ENCODE results near the gene PLA2G4D. TPM values are rescaled to one million over a fixed set of nuclear protein-coding genes. Genes with fewer than 3 reads are reported as not detected.
A peak's percentile ranks its signal among the peaks of the same experiment; 100 is the strongest.

Gene PLA2G4D
- total RNA-seq, 1 donor from 2014 or later: not detected

- Mint-ChIP-seq H3K36me3 (ENCODE audit: unreplicated experiment) (peaks cover 9% of the 10 kb centered on the region), H3K4me3 (ENCODE audit: unreplicated experiment) (no peak overlapping the region), H3K9me3 (ENCODE audit: unreplicated experiment) (peaks cover 2% of the 10 kb centered on the region), H3K4me1 (ENCODE audit: low read depth, unreplicated experiment) (no peaks in the 10 kb centered on the region), H3K27ac (ENCODE audit: unreplicated experiment) (no peak overlapping the region), H3K27me3 (ENCODE audit: unreplicated experiment) (peaks cover 8% of the 10 kb centered on the region)
- DNase-seq: no peak
- TF ChIP-seq, protein P1, sequence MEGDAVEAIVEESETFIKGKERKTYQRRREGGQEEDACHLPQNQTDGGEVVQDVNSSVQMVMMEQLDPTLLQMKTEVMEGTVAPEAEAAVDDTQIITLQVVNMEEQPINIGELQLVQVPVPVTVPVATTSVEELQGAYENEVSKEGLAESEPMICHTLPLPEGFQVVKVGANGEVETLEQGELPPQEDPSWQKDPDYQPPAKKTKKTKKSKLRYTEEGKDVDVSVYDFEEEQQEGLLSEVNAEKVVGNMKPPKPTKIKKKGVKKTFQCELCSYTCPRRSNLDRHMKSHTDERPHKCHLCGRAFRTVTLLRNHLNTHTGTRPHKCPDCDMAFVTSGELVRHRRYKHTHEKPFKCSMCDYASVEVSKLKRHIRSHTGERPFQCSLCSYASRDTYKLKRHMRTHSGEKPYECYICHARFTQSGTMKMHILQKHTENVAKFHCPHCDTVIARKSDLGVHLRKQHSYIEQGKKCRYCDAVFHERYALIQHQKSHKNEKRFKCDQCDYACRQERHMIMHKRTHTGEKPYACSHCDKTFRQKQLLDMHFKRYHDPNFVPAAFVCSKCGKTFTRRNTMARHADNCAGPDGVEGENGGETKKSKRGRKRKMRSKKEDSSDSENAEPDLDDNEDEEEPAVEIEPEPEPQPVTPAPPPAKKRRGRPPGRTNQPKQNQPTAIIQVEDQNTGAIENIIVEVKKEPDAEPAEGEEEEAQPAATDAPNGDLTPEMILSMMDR (IDR thresholded peaks at IDR 0.05; ENCODE audit: partially characterized antibody, unreplicated experiment): peak; percentile 61
Measured at GRCh38 chr15:42137461-42138261, 43.3 kb upstream of the PLA2G4D start.

GRCh38 chr15:42136513-42136912 is 42.2 kb upstream of the PLA2G4D start:
- Mint-ChIP-seq H3K36me3 (ENCODE audit: unreplicated experiment) (peaks cover 9% of the 10 kb centered on the region), H3K4me3 (ENCODE audit: unreplicated experiment) (no peak overlapping the region), H3K27ac (ENCODE audit: unreplicated experiment) (no peak overlapping the region)

GRCh38 chr15:42135351-42135750 is 41.0 kb upstream of the PLA2G4D start:
- H3K36me3 Mint-ChIP-seq (ENCODE audit: unreplicated experiment): peaks cover 9% of the 10 kb centered on the region
- H3K27me3 Mint-ChIP-seq (ENCODE audit: unreplicated experiment): peaks cover 7% of the 10 kb centered on the region
- H3K9me3 Mint-ChIP-seq (ENCODE audit: unreplicated experiment): peaks cover 2% of the 10 kb centered on the region
- TF ChIP-seq, protein P1 (IDR thresholded peaks at IDR 0.05; ENCODE audit: partially characterized antibody, unreplicated experiment): no peak
- H3K27ac Mint-ChIP-seq (ENCODE audit: unreplicated experiment): no peak overlapping the region
- H3K4me3 Mint-ChIP-seq (ENCODE audit: unreplicated experiment): no peak overlapping the region
- peaks cover 9% of the 10 kb centered on the region for H3K4me1 Mint-ChIP-seq (ENCODE audit: low read depth, unreplicated experiment)
- DNase-seq: no peak

More at GRCh38 chr15:42136513-42136912, 42.2 kb upstream of the PLA2G4D start:
- Mint-ChIP-seq H3K9me3 (ENCODE audit: unreplicated experiment) (peaks cover 2% of the 10 kb centered on the region), H3K4me1 (ENCODE audit: low read depth, unreplicated experiment) (peaks cover 1% of the 10 kb centered on the region), H3K27me3 (ENCODE audit: unreplicated experiment) (peaks cover 8% of the 10 kb centered on the region)
- TF ChIP-seq, protein P1 (IDR thresholded peaks at IDR 0.05; ENCODE audit: partially characterized antibody, unreplicated experiment): no peak
- DNase-seq: no peak

DNA sequence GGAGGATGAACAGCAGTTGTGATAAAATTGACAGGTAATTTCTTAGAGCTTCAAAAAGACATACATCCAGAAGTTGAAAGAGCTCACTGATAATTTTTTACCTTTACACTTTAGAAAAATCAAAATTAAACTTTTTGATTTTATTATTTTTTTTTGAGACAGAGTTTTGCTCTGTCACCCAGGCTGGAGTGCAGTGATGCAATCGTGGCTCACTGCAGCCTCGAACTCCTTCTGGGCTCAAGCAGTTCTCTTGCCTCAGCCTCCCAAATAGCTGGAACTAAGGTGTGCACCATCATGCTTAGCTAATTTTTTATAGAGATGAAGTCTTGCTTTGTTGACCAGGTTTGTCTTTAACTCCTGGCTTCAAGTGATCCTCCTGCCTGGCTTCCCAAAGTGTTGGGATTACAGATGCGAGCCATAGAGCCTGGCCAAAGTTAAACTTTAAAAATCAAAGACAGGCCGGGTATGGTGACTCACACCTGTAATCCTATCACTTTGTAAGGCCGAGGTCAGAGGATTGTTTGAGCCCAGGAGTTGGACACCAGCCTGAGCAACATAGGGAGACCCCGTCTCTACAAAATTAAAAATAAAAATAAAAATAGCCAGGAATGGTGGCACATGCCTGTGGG is 40.4 kb upstream of the PLA2G4D start:
- no peak for DNase-seq
- H3K9me3 Mint-ChIP-seq (ENCODE audit: unreplicated experiment): no peaks in the 10 kb centered on the region
- H3K27me3 Mint-ChIP-seq (ENCODE audit: unreplicated experiment): peaks cover 3% of the 10 kb centered on the region
- H3K4me3 Mint-ChIP-seq (ENCODE audit: unreplicated experiment): no peak overlapping the region
- H3K36me3 Mint-ChIP-seq (ENCODE audit: unreplicated experiment): peaks cover 7% of the 10 kb centered on the region
- H3K4me1 Mint-ChIP-seq (ENCODE audit: low read depth, unreplicated experiment): peaks cover 9% of the 10 kb centered on the region
- H3K27ac Mint-ChIP-seq (ENCODE audit: unreplicated experiment): no peak overlapping the region
- TF ChIP-seq, protein P1 (IDR thresholded peaks at IDR 0.05; ENCODE audit: partially characterized antibody, unreplicated experiment): no peak
